ENCODE results near the gene FBXO28.

- TF ChIP-seq, protein P1, sequence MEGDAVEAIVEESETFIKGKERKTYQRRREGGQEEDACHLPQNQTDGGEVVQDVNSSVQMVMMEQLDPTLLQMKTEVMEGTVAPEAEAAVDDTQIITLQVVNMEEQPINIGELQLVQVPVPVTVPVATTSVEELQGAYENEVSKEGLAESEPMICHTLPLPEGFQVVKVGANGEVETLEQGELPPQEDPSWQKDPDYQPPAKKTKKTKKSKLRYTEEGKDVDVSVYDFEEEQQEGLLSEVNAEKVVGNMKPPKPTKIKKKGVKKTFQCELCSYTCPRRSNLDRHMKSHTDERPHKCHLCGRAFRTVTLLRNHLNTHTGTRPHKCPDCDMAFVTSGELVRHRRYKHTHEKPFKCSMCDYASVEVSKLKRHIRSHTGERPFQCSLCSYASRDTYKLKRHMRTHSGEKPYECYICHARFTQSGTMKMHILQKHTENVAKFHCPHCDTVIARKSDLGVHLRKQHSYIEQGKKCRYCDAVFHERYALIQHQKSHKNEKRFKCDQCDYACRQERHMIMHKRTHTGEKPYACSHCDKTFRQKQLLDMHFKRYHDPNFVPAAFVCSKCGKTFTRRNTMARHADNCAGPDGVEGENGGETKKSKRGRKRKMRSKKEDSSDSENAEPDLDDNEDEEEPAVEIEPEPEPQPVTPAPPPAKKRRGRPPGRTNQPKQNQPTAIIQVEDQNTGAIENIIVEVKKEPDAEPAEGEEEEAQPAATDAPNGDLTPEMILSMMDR (IDR thresholded peaks at IDR 0.05) = no peak
- no peak for TF ChIP-seq POLR2A (IDR thresholded peaks at IDR 0.05)
Observed at GRCh38 chr1:224106568-224107281, 7.2 kb upstream of the FBXO28 start.

Data from tibial nerve (tissue), 3 donors.